OCI-LY1 (cell line): ENCODE measurements around the gene RAE1.

Experiments used
- H2AFZ ChIP-seq: fragments of 200-600 bp; sonication (generic), shearing (Covaris generic); 2 replicates; pipeline ENCODE4 v1.6.0; 2014; ENCODE audit warnings: antibody characterized with exemption, mild to moderate bottlenecking, low read length
- H3F3A ChIP-seq: fragments of 200-600 bp; sonication (generic), shearing (Covaris generic); 2 replicates; pipeline ENCODE4 v1.6.0; 2014; ENCODE audit warnings: mild to moderate bottlenecking, antibody characterized with exemption, low read length, moderate library complexity; ENCODE audit not compliant: insufficient read depth
- H3K27ac ChIP-seq: fragments of 200-600 bp; sonication (generic); 2 replicates; pipeline ENCODE4 v1.5.1; 2014; ENCODE audit warnings: low read length, mixed run types, mild to moderate bottlenecking, low read depth; ENCODE audit not compliant: poor library complexity, severe bottlenecking
- H3K27me3 ChIP-seq: fragments of 200-600 bp; sonication (generic); 2 replicates; pipeline ENCODE4 v1.6.0; 2014; ENCODE audit warnings: antibody characterized with exemption, mild to moderate bottlenecking, low read length, moderate library complexity; ENCODE audit not compliant: insufficient read depth
- H3K36me3 ChIP-seq: fragments of 200-600 bp; sonication (generic); 2 replicates; pipeline ENCODE4 v1.6.1; 2014; ENCODE audit warnings: mild to moderate bottlenecking, antibody characterized with exemption, low read length, moderate library complexity, mixed read lengths; ENCODE audit not compliant: insufficient read depth
- H3K4me1 ChIP-seq: fragments of 200-600 bp; sonication (generic); 2 replicates; pipeline ENCODE4 v1.5.1; 2014; ENCODE audit warnings: mild to moderate bottlenecking, low read length, moderate library complexity; ENCODE audit not compliant: insufficient read depth, severe bottlenecking
- H3K4me2 ChIP-seq: fragments of 200-600 bp; sonication (generic), shearing (Covaris generic); 2 replicates; pipeline ENCODE4 v1.6.1; 2014; ENCODE audit warnings: low read length
- H3K4me3 ChIP-seq: fragments of 200-600 bp; sonication (generic); 2 replicates; pipeline ENCODE4 v1.5.1; 2014; ENCODE audit warnings: low read length, low read depth, mild to moderate bottlenecking, mixed read lengths; ENCODE audit not compliant: poor library complexity, severe bottlenecking
- H3K79me2 ChIP-seq: fragments of 200-600 bp; shearing (Covaris generic); 2 replicates; pipeline ENCODE4 v1.6.1; 2016; ENCODE audit warnings: mixed run types, low read length, mixed read lengths; ENCODE audit not compliant: insufficient read depth
- H3K9ac ChIP-seq: fragments of 200-600 bp; sonication (generic), shearing (Covaris generic); 2 replicates; pipeline ENCODE4 v1.6.1; 2014; ENCODE audit warnings: mild to moderate bottlenecking, low read length, mixed read lengths
- H3K9me2 ChIP-seq: fragments of 200-600 bp; sonication (generic), shearing (Covaris generic); 2 replicates; pipeline ENCODE4 v1.6.1; 2014; ENCODE audit warnings: low read depth, mild to moderate bottlenecking, low read length, mixed read lengths
- H3K9me3 ChIP-seq: fragments of 200-600 bp; shearing (Covaris generic); 2 replicates; pipeline ENCODE4 v1.6.1; 2014; ENCODE audit warnings: low read length, mixed read lengths
- H4K20me1 ChIP-seq: fragments of 200-600 bp; sonication (generic), shearing (Covaris generic); 2 replicates; pipeline ENCODE4 v1.6.0; 2016; ENCODE audit warnings: mild to moderate bottlenecking, low read length; ENCODE audit not compliant: insufficient read depth
- EZH2 ChIP-seq: fragments of 200-600 bp; sonication (generic), shearing (Covaris generic); IDR thresholded peaks from 2 replicates; pipeline ENCODE4 v1.8.0; 2017; ENCODE audit warnings: borderline replicate concordance, mixed run types, mild to moderate bottlenecking, antibody characterized with exemption, low read length, moderate library complexity, mixed read lengths
- TF ChIP-seq, protein P1 (sequence below): fragments of 200-600 bp; sonication (generic), shearing (Covaris generic); IDR thresholded peaks from 2 replicates; pipeline ENCODE4 v1.5.1; 2017; ENCODE audit warnings: mild to moderate bottlenecking, antibody characterized with exemption, low read length, moderate library complexity, mixed read lengths

Gene RAE1

DNA sequence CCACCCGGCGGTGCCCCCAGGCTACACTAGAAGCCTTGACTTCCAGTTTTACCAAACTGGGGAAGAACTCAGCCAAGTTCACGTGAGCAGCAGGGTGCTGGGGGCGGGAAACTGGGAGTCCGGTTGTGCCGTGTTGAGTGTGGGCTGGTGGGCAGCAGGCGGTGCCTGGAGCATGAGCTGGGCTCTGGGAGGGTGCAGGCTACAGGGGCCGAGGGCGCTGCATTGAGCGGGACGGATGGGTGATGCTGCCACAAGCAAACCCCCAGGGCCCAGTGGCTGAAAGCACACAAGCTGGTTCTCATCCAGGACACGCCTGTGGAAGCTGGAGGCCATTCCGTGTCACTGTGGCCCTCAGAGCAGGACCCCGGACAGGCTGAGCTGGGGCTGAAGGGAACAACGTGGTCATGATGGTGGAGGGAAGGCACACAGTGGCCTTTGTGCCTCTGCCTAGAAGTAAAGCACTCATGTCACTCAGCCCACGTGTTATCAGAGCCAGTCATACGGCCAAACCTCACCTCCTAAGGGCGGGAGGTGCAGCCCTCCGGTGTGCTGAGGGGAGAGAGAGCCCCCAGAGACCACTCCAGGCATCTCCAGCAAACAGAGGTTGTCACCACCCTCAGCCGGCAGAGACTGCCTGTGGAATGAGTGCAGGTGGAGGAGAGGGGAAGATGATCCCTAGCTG lies 69.7 kb downstream of the RAE1 start:
- H3K9ac ChIP-seq, result no peak overlapping the region

DNA sequence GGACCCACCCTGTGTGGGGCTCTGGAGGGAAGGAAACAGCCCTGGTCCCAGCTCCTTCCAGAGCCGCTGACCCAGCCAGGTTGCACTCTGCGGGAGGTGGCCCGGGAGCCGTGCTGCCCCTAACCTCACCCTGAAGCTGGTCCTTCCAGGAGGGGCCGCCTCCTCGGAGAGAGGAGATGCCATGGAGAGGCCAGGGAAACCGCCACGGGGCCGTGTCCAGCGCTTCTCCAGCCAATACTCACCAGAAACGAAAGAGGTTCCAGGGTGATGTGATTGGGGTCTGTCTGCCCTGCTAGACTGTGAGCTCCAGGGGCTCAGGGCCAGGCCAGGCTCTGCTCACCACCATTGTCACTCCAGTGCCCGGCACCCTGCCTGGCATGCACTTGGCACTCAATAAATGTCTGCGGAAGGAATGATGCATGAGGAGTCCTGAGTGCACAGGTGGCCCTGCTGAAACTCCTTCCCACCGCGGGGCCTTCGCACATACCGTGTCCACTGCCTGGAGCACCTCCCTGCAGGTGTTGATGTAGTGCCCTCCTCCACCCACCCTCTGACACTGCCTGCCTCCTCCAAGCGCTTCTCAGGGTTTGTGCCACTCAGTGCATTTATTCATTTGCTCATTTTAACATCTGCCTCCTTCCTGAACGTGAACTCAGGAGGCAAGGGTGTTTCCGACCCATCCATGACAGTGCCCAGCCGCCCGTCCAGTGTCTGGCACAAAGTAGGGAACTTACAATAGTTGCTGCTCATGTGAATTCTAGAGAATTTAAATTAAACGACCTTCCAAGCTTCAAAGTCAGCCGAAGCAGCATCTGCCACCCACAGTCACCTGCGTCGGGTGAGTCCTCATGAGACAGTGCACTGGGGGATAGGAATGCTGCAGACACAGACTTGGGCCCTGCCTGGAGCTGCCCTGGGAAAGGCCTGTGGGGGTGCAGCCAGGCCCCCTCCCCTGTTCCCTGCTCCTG lies 70.5 kb downstream of the RAE1 start:
- no peak overlapping the region for H3K9ac ChIP-seq
- H3K27me3 ChIP-seq, result peaks cover 4% of the 10 kb centered on the region
- no peaks in the 10 kb centered on the region for H3F3A ChIP-seq
- H3K9me3 ChIP-seq, result no peaks in the 10 kb centered on the region
- H3K4me1 ChIP-seq, result peaks cover 34% of the 10 kb centered on the region
- H3K9me2 ChIP-seq, result no peaks in the 10 kb centered on the region
- no peak overlapping the region for H2AFZ ChIP-seq
- H3K79me2 ChIP-seq, result no peaks in the 10 kb centered on the region
- no peak overlapping the region for H3K4me3 ChIP-seq
- H3K4me2 ChIP-seq, result no peak overlapping the region
- no peaks in the 10 kb centered on the region for H4K20me1 ChIP-seq
- TF ChIP-seq EZH2, result no peak
- TF ChIP-seq, protein P1, sequence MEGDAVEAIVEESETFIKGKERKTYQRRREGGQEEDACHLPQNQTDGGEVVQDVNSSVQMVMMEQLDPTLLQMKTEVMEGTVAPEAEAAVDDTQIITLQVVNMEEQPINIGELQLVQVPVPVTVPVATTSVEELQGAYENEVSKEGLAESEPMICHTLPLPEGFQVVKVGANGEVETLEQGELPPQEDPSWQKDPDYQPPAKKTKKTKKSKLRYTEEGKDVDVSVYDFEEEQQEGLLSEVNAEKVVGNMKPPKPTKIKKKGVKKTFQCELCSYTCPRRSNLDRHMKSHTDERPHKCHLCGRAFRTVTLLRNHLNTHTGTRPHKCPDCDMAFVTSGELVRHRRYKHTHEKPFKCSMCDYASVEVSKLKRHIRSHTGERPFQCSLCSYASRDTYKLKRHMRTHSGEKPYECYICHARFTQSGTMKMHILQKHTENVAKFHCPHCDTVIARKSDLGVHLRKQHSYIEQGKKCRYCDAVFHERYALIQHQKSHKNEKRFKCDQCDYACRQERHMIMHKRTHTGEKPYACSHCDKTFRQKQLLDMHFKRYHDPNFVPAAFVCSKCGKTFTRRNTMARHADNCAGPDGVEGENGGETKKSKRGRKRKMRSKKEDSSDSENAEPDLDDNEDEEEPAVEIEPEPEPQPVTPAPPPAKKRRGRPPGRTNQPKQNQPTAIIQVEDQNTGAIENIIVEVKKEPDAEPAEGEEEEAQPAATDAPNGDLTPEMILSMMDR, result no peak
- H3K36me3 ChIP-seq, result no peaks in the 10 kb centered on the region
- no peak overlapping the region for H3K27ac ChIP-seq

More for the DNA sequence above, 69.7 kb downstream of the RAE1 start:
- H3K4me1 ChIP-seq, result peaks cover 26% of the 10 kb centered on the region
- H3F3A ChIP-seq, result no peaks in the 10 kb centered on the region
- TF ChIP-seq, protein P1, result no peak
- no peak for TF ChIP-seq EZH2
- no peaks in the 10 kb centered on the region for H3K79me2 ChIP-seq
- no peak overlapping the region for H3K4me2 ChIP-seq
- H3K4me3 ChIP-seq, result no peak overlapping the region
- no peaks in the 10 kb centered on the region for H3K9me2 ChIP-seq
- no peaks in the 10 kb centered on the region for H3K36me3 ChIP-seq
- H4K20me1 ChIP-seq, result no peaks in the 10 kb centered on the region
- H3K9me3 ChIP-seq, result no peaks in the 10 kb centered on the region
- peaks cover 4% of the 10 kb centered on the region for H3K27me3 ChIP-seq
- no peak overlapping the region for H3K27ac ChIP-seq
- no peak overlapping the region for H2AFZ ChIP-seq

DNA sequence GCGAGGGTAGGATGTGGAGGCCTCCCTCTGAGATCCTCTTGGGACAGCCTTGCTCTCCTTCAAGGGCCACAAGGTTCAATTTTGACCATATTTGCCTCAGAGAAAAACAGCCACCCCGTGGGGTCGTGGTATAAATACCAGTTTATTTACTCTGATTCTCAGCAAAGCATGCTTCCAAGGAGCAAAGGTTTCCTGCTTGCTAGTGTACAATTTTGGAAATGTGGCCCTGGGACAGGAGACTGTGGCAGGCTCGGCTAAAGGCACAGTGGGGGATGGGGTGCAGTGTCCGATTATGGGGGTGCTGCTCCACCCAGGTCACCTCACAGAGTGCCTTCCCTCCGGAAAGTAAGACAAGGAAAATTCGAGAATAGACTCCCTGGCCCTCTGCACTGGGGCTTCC lies 71.2 kb downstream of the RAE1 start:
- Histone ChIP-seq H3K36me3 (no peaks in the 10 kb centered on the region), H3K4me1 (peaks cover 36% of the 10 kb centered on the region), H3K9me2 (no peaks in the 10 kb centered on the region), H3F3A (no peaks in the 10 kb centered on the region), H3K4me3 (no peak overlapping the region), H3K79me2 (no peaks in the 10 kb centered on the region), H3K4me2 (no peak overlapping the region), H3K27ac (no peak overlapping the region), H4K20me1 (no peaks in the 10 kb centered on the region), H3K9ac (no peak overlapping the region), H3K27me3 (peaks cover 4% of the 10 kb centered on the region), H2AFZ (no peak overlapping the region), H3K9me3 (no peaks in the 10 kb centered on the region)
- no peak for TF ChIP-seq EZH2
- TF ChIP-seq, protein P1, result no peak
